Activated T-cell treated with anti-CD3 and anti-CD28 coated beads for 48 hours (primary cell): Measurements from ENCODE around the gene FAM162A.
"Not testable (repeated sequence)": the region's sequence is repeated elsewhere in the genome, so short reads cannot be mapped to it uniquely, and the experiment has no call there.

ENCODE experiments used
- DNase-seq: peaks from one replicate; pipeline ENCODE4 v3.0.0-alpha.2; 2020; ENCODE audit warnings: low read depth

The FAM162A gene, protein sequence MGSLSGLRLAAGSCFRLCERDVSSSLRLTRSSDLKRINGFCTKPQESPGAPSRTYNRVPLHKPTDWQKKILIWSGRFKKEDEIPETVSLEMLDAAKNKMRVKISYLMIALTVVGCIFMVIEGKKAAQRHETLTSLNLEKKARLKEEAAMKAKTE

GRCh38 chr3:122383771-122384697 is at the start of gene FAM162A:
Gene FAM162A, plus strand, starts transcription at chr3:122384182. Its CDS starts 84 bp downstream, at chr3:122384266.
- DNase-seq: peak; percentile 94

- no peak for DNase-seq
These were observed 41.2 kb upstream of the FAM162A start for GRCh38 chr3:122342803-122343202.

- DNase-seq: no peak
These were observed 40.3 kb upstream of the FAM162A start for GRCh38 chr3:122343654-122344053.

GRCh38 chr3:122349171-122349570 is 34.8 kb upstream of the FAM162A start:
- no peak for DNase-seq

- no peak for DNase-seq
These were observed 33.1 kb upstream of the FAM162A start for GRCh38 chr3:122350814-122351418.

DNA sequence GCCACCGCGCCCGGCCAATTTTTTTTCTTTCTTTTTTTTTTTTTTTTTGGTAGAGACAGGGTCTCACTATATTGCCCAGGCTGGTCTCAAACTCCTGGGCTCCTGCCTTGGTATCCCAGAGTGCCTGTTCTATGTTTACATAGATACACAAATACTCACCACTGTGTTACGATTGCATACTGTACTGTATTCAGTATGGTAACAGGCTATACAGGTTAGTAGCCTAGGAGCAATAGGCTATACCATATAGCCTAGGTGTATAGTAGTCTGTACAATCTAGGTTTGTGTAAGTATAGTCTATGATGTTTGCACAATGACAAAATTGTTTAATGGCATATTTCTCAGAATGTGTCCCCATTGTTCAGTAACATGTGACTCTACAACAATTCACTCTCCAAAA is 32.4 kb upstream of the FAM162A start:
- no peak for DNase-seq

GRCh38 chr3:122353215-122353614 is 30.8 kb upstream of the FAM162A start:
- DNase-seq: no peak

DNA sequence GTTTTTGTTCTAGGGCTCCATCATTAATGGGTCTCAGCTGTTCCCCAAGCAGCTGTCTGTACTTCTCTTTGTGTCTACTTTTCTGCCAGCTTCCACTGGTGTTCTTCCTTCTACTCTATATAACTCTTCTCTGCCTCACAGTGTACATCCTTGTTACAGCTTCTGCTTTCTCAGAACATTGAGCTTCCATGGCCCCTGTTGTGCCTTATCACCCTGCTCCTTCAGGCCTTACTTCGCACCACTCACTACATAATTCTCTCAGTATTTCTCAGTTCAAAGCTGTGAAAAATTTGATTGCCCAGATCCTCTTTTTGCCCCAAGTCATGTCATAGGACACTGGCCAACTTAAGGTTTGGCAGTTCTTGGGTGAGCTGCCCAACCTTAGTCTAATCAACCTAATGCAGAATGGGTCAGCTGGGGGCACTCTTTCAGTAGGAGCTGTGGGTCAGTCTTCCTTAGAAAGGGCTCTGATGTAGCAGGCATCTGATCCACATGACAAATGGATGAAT is 30.0 kb upstream of the FAM162A start:
- DNase-seq: no peak

- DNase-seq: no peak
These were observed 28.4 kb upstream of the FAM162A start for GRCh38 chr3:122355612-122356011.

DNA sequence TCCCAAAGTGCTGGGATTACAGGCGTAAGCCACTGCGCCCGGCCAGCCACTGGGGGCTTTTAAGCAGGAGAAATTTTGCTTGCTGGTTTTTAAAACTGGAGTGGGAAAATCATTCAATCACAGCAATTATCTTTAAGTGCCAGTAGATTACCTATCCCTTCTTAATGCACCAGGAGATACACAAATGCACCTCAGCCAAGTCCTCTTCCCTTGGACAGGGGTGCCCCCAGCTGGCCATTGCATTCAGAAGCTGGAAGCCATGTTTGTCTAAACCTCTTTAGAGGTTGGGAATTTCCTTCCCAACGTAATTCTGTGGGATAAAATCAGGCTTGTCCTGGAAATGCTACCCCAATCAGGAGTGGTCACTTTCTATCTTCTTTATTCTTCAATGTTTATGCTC is 27.6 kb upstream of the FAM162A start:
- DNase-seq: no peak

DNA sequence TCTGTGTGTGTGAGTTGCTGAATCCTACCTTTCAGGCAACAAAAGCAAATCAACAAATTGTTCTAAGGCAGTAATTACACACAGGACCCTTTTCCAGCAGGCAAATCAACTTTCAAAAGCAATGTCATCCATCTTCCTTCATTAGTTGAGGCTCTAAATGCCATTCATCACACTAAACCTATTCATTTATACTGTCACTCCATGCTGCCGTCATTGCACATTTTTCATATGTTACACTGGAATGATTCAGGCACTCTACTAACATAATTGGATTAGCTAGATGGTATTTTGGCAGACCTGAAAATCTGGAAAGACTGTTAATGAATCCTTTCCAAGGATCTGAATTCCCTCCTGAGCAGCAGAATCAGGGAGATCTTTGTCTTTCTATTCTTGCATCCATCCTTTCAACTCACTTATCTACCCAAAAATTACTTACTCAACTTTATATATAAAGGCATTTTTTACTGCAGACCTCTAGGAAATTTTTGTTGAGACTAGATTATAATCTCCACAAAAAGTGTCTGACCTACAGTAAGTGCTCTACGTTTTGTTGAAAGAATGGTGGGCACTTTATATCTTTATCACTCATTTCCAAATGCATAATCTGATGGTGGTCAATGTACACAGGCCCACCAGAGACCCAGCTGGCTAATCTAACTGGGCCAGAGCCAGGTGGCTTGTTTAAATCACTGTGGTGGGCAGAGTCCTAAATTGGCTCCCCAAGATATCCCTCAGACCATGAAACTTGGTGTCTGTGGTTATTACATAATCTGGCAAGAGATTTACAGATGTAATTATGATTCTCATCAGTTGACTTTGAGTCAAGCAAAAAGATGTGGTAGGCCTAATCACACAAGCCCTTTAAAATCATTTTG is 25.9 kb upstream of the FAM162A start:
- DNase-seq: no peak

DNA sequence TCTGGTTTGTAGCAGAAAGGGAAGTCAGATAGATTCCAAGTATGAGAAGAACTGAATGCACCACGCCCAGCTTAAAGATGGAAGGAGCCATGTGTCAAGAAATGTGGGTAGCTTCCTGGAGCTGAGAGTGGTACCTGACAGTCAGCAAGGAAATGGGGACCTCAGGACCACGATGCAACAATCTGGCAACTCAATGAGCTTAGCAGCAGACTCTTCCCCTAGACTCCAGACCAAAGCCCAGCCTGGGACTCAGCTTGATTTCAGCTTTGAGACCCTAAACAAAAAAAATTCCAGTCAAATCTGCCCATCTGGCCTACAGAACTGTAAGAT is 25.3 kb upstream of the FAM162A start:
- DNase-seq: no peak

DNA sequence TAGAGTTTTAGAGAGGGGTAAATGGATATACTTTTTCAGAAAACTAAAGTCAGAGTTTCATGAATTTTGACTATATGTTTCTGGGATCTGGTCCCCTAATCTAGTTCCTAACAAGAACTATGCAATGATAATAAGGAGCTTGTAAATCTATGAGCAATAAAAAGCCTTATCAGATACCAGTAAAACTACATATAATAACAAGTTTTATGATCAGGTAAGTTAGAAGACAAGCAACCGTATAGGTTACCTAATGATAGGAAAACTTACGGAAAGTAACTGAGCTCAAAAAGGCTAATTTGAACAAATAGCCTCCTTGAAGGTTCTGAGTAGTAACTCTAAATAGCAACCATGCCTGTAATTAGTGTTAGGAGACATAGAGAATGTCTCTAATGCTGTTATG is 22.0 kb upstream of the FAM162A start:
- no peak for DNase-seq

DNA sequence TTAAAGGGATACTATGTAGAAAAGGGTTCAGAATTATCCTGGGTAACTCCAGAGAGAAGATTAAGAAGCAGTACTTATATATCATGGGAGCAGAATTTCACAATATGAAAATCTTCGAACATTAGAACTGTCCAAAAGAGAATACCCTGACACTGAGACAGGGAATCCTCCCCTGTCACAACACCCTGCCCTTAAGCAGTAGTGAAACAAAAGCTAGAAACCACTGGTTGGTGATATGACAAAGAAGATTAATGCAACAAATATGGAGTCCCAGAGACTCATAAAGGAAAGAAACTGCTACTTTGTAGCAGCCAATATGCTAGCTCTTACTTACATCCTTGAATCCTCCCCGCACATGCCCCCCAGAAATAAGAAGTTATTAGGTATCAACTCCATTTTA is 19.5 kb upstream of the FAM162A start:
- DNase-seq: no peak

DNA sequence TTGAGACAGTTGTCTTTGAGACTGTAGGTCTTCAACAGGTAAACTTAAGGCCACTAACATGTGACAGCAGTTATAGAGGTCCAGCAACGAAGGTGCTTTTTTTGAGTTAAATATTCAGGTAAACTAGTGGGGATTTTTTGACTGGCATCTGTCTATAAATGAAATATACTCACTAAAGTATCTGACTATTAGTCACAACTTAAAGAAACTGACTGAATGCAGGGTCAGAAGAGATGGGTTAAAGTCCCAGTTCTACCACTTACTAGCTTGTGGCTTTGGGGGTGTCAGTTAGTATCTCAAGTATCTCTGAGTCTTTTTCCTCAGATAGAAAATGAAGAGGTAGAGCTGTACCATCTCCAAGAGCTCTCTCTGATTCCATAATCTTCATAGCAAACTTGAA is 18.9 kb upstream of the FAM162A start:
- no peak for DNase-seq

DNA sequence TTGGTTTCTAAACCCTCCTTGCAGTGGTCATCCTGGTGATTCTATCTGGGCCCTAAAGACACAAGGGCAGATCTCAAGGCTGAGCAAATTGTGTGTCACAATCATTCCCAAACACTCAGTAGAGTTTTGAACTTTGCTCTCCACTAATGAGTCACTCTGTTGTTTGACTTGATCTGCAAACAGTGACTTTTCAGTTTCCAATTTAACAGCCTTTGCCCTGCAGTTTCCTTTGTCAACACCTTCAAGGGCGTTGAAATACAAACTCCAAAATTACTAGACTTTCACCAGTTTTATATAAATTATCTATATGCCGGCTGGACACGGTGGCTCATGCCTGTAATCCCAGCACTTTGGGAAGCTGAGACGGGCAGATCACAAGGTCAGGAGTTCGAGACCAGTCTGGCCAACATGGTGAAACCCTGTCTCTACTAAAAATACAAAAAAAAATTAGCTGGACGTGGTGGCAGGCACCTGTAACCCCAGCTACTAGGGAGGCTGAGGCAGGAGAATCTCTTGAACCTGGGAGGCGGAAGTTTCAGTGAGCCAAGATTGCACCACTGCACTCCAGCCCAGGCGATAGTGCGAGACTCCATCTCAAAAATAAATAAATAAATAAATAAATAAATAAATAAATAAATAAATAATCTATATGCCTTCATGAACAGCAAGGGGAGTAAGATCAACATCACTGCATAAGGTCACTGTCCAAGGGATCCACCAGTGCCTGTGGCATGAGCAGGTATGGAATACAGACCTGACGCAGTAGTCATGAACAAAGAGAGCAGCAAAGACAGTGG is 18.2 kb upstream of the FAM162A start:
- not testable (repeated sequence) for DNase-seq

GRCh38 chr3:122366379-122366749 is 17.6 kb upstream of the FAM162A start:
- no peak for DNase-seq

- no peak for DNase-seq
These were observed 9.9 kb upstream of the FAM162A start for GRCh38 chr3:122374034-122374433.

GRCh38 chr3:122377975-122378374 is 6.0 kb upstream of the FAM162A start:
- no peak for DNase-seq

DNA sequence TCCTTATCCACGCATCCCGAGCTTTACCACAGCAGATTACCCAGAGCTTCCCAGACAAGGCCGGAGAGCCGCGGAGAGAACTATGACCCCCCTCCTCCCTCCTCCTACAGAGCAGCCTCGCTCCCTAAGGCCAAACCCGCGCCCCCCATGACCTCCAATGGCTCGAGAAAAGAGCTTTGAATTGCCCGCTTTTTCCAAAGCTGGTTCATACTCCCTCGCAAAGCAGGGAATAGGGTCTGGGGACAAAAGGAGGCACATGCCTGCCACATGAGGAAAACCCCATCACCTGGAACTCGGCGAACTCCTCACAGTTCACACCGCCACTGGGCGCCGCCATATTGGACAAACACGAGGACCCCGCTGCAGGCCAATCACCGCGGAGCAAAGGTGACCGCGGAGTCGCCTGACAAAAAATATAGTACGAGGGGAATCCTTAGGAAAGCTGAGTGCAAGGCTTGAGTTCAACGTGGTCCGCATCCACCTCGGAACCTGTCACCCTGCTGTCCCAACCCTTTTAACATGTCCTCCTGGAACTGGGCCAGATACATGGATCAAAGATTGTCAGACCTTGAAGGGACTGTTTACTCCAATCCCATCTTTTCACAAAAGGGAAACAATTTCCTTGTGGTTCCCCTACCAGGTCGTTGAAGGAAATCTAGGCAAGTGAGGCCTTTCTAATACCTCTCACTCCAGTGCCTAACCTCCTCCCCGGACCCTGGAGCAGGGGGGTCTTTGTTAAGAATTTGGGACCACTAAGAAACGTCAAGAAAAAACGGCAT is 905 bp upstream of the FAM162A start, which contains the start of gene MIX23:
Gene MIX23, minus strand, starts transcription at position 344 of the 779 bp plus-strand sequence. Its CDS starts 7 bp downstream, at position 337.
- peak; percentile 82 for DNase-seq
